Stimulated activated CD4-positive, alpha-beta T cell treated with anti-CD3 and anti-CD28 coated beads, Interleukin-12 subunit alpha, Interleukin-12 subunit beta, amount 100 ng/mL, for 4 hours (primary cell): ENCODE results near the gene KCTD20.
"Not testable (repeated sequence)": the region's sequence is repeated elsewhere in the genome, so short reads cannot be mapped to it uniquely, and the experiment has no call there.

Source experiments
- DNase-seq: peaks from one replicate; pipeline ENCODE4 v3.0.0-alpha.2; 2020

Gene KCTD20

DNA sequence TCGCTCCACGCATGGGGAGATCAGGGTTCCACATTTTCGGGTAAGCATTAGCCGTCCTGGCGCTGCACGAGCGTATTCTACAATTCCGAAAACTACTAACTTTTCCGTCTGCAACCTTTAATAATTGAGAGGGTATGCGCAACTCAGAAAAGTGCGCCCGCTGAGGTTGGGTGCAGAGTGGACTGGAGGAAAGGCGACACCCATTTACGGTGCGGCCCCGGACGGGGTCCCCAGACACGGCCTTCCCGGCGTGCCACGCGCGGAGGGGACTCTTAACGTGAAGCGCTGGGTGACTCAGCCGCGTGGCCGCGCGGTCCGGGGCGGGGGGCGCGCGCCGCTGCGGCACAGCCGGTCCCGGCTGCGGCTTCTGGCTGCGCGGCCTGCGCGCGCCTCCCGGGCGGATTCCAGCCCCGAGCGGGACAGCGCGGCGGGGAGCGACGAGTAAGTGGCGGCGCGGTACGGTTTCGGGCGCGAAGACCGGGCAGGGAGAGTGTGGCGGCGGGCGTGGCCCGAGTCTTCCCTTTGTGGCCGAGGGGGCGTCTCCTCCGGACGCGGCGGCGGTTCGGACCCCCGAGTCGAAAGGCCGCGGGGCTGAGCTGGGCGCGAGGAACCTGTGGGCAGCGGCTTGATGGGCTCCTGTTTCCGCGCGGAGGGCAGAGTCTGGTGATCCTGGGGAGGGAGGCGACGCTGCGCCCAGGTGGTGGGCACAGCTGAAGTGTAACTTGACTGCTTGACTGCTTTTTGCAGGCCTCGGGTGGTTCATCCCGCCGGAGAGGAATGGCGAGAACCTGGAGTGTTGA lies at the start of gene KCTD20, which contains the start of gene PXT1:
Gene KCTD20, plus strand, starts transcription at position 330 of the 800 bp plus-strand sequence. CDS start 27,098 bp downstream, outside the sequence.
Gene PXT1, minus strand, starts transcription at position 184 of the 800 bp plus-strand sequence. CDS start 16,772 bp downstream, outside the sequence.
- DNase-seq = peak; percentile 83

- DNase-seq = no peak
Observed at GRCh38 chr6:36399970-36400369, 42.8 kb upstream of the KCTD20 start.

- no peak for DNase-seq
Observed at GRCh38 chr6:36402481-36402880, 40.3 kb upstream of the KCTD20 start.

- DNase-seq = no peak
Observed at GRCh38 chr6:36404164-36404563, 38.6 kb upstream of the KCTD20 start.

GRCh38 chr6:36409718-36410117 lies 33.1 kb upstream of the KCTD20 start:
- DNase-seq = not testable (repeated sequence)

DNA sequence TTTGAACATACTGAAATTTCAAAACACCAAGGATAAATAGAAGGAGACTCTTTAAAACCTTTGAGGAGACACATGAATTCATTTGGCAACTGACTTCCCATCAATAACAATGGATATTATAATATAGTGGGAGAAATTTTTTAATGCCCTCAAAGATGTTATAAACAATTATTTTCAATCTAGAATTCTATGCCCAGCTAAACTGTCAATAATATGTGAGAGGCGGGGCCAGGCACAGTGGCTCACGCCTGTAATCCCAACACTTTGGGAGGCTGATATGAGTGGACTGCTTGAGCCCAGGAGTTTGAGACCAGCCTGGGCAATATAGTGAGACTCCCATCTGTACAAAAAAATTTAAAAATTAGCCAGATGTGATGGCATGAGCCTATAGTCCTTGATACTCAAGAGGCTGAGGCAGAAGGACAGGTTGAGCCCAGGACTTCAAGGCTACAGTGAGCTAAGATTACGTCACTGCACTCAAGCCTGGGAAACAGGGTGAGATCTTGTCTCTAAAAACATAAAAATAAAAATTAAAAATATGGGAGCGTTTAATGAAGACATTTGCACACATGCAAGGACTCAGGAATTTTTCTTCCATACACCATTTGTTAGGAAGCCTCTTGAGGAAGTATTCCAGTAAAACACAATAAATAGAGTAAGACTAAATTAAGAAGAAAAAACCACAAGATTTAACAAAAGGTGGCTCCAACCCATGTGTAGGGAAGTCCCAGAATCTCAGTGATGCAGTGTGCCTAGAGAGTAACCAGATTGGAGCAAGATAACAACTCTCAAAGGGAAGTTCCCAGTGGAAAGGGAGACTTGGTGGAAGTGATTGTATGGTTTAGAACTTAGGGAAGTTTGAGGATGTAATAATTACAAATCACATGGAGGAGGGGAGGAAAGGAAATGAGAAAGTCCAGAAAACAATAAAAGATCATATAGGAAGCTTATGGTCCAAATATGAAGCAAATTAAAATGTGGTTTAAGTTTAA lies 29.0 kb upstream of the KCTD20 start:
- no peak for DNase-seq

- no peak for DNase-seq
Observed at GRCh38 chr6:36414481-36414880, 28.3 kb upstream of the KCTD20 start.

DNA sequence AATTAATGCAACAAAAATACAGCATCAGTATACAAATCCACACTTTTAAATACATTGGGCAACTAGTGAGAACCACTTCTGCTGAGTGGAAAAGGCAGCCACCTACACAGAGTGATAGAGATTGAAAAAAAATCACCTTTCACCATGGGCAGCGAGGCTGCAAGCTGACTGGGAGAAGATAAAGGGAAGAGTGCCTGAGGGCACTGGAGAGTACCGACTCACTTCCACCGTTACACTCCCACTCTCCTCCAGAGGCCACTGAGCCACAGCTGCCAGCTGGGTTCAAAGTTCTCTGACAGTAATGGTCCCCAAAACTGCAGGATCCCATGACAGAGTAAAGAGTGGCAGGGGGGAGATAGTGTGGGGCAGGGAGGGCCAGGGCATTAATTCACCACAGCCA lies 24.2 kb upstream of the KCTD20 start:
- no peak for DNase-seq

DNA sequence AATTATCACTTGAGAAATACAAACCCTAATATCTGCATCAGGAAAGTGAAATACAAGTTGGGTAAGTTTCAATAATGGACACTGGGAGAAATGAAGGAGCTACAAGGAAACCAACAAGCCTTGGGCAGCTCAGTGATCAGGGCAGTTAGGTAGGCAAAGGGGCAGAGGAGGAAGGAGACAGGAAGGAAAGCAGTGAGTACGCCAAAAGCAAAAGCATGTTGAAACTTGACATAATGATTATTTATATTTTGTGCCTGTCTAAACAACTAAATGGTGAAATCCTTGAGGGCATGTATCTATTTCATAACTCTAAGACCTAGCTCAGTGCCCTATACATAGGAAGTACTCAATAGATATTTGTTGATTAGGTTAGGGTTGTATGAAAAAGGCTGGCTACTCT lies 23.5 kb upstream of the KCTD20 start:
- no peak for DNase-seq

- DNase-seq = no peak
Observed at GRCh38 chr6:36422714-36423100, 20.1 kb upstream of the KCTD20 start.

DNA sequence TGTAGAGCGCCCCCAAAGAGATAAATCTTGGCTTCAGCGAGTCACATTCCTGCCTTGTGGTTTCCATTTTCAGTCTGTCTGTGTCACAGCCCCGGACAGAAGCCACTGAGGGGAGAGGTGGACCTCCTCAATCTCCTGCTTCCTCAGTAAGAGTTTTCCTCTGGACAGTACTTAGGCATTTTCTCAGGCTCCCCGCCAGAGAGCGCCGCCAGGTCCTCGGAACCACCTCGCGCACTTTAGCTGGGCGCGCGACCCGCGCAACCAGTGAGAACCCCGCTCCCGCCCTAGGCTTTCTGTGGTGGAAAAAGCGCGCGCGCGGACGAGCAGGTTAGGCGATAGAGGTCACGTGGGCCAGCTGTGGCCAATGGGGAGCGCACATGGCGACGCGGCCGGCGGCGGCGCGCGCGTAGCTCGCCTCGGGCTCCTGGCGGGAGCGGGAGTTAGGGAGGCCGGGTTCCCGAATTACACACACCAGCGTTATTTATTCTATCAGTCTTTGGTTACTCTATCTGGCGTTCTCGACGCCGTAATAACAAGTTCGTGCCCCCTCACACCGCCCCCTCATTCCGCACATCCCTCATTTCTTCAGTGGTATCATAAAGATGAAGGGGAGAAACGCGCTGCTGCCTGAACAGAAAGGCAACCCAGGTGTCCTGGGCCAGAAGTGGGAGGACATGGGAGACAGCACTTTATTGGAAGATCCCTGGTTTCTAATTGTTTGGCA lies 19.5 kb upstream of the KCTD20 start:
- DNase-seq = peak; percentile 98

DNA sequence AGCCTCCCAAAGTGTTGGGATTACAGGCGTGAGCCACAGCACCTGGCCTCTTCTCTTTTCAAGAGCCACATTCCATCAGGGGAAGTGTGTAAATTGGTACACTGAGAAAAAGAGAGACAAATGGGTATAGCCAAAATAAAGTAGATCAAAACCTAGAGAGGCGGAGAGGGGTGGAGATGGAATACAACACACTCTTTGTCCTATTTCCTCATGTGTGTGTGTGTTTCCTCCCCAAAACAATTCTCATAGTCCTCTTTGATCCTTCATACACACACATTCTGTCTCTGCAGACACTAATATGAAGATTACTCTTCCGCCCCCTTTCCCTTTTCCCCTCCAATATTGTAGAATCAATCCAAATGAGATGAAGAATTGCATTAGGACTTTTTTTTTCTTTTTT lies 16.2 kb upstream of the KCTD20 start:
- no peak for DNase-seq

DNA sequence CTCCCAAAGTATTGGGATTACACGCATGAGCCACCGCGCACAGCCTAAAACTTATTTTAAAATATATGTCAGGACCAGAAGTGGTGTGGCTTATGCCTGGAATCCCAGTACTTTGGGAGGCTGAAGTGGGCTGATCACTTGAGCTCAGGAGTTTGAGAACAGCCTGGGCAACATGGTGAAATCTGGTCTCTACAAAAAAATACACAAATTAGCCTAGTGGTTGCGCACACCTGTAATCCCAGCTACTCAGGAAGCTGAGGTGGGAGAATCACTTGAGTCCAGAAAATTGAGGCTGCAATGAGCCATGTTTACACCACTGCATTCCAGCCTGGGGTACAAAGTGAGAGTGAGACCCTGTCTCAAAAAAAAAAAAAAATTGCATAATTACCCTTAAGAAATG lies 13.9 kb upstream of the KCTD20 start:
- no peak for DNase-seq

- no peak for DNase-seq
Observed at GRCh38 chr6:36430351-36430750, 12.4 kb upstream of the KCTD20 start.

GRCh38 chr6:36431197-36431596 lies 11.6 kb upstream of the KCTD20 start:
- DNase-seq = no peak

- no peak for DNase-seq
Observed at GRCh38 chr6:36432151-36432671, 10.6 kb upstream of the KCTD20 start.

DNA sequence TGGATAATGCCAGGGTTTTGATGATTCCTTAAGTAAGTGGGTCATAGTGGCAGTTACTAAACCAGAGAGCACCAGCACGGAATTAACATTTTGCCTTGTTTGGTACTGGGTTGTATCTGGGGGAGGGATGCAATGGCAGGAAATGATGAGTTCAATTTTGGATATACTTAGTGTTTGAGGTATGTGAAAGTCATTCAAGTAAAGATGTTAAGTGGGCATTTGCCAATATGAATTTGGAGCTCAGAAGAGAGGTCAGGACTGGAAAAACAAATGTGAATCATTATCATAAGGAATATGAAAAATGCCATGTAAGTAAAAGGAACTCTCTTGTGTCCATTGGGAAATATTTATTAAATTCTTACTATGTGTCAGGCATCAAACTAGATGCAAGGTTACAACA lies 6.3 kb upstream of the KCTD20 start:
- no peak for DNase-seq

DNA sequence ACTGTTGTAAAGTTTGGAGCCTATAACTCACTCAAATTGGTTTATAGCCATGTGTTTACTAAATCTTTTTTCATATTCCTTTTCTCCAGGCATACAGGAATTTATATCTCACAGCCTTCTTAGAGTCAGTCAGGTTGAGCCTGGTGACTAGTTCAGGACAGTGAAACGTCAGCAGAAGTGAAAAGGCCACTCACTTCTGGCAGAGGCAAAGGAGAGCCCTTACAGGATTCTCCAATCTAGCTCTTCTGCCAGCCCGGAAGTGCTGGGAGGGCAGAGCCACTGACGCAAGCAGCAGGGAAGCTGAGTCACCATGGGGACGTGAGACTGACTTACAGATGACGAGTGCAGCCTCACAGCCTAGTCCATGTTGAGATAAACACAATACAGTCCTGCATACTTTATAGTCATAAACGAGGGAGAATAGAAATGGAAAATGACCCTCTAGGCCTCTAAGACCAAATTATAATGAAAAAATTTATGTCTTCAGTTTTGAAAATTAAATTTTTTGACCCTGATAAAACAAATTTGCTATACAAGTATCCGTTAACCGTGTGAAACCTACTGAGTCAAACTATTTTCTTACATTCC lies 1.4 kb upstream of the KCTD20 start:
- DNase-seq = peak; percentile 72

DNA sequence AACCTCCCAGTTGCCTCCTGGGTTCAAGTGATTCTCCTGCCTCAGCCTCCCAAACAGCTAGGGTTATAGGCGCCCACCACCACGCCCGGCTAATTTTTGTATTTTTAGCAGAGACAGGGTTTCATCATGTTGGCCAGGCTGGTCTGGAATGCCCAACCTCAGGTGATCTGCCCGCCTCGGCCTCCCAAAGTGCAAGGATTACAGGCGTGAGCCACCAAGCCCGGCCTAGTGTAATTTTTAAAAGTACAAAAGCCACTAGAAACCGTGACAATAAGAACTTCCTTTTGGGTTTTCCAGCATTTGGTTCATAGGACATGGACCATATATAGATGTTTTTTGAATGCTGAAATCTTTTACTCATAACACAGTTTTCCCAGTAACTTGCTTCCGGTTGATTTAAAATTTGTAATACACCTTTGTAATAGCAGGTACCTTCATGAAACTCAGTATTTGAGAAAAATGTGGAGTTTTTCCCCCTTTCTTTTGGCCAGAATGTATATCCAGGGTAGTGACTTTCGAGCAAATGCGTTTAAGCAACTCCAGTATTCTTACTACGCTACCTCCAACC lies 613 bp upstream of the KCTD20 start:
- DNase-seq = no peak

DNA sequence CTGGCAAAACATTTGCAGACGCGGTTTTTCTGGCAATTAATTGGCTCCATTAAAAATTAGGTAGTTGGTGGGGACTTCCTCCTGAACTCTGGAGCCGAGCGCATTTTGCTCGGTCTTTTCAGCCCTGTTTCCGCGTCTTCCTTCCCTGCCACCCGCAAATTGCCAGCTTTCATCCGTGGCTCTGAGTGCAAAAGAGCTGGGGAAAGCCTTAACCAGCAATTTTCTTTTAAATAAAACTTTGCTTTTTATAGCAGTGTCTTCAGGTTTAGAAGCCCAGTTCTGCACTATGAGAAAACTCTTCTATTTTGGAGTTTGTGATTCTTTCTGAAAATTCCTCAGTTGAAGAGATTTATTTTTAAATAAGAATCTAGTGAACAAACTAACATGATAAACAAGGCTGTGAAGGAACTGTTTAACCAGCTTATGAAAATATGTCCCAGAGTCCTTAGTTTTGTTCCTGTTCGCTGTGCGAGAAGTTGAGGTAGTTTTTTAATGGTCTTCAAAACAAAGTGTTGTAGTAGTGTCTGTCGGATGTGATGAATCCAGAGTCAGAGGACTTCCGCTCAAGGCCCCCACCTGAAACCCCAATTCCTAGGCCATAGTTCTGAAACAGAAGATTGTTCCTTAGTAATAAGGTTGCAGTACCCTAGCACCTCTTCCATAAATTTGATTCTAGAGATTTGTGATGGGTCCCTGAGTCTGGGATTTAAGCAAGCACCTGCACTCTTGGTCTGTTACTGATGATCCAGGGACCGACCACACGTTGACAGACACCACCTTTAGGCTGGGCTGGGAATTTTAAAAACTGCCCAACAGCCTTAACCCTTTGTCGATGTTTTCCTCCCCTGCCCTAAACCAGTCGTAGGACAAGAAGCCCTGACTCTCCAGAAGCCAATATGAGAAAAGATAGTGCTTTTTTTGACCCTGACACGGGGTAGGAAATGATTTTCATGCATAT lies 950 bp downstream of the KCTD20 start:
- no peak for DNase-seq

GRCh38 chr6:36444470-36444869 lies 1.7 kb downstream of the KCTD20 start:
- DNase-seq = no peak
